A549 (cell line): Measurements from ENCODE around the gene RAB1B. TPM values are rescaled to one million over a fixed set of nuclear protein-coding genes. Genes with fewer than 3 reads are reported as not detected.

Experiments used
- ATAC-seq, 2 experiments: fragments of 200-7000 bp in 1 of 2; fragments of >200 bp in 1 of 2; cut with Nextera tagmentation in 1 of 2; cut with Tn5 transposase in 1 of 2; 3 replicates each; pipeline versions ENCODE4 v1.8.0 to v1.9.1; 2018 to 2020; ENCODE audit warnings: mild to moderate bottlenecking in 1 of 2, moderate library complexity in 1 of 2
- CTCF ChIA-PET: fragments of 300-600 bp; sonication (Branson Sonifier 250); formaldehyde crosslinking; extraction: SDS; loops from one replicate; lab custom pipeline; 2021; ENCODE audit warnings: antibody characterized with exemption, inconsistent platforms; lab: Yijun Ruan, JAX
- POLR2A ChIA-PET: fragments of 350-600 bp; formaldehyde crosslinking; extraction: SDS; loops from one replicate; lab custom pipeline; 2021; ENCODE audit warnings: antibody characterized with exemption, inconsistent platforms; lab: Yijun Ruan, JAX
- DNase-seq, 2 experiments: peaks; one replicate each; pipeline versions ENCODE4 v3.0.0 to v3.0.0-alpha.2; 2011 to 2016; ENCODE audit warnings: low read depth in 1 of 2, low spot score in 1 of 2
- FAIRE-seq: peaks from 2 replicates; lab custom pipeline; 2011; peaks lifted over from hg19 to GRCh38; lab: Jason Lieb, UNC
- H3K27ac ChIP-seq, 2 experiments: fragments of >200 bp; sonication (Bioruptor Twin); formaldehyde crosslinking; 3 replicates each; pipeline ENCODE4 v1.5.1; 2016 to 2017
- H3K4me1 ChIP-seq: fragments of >200 bp; sonication (Bioruptor Twin); formaldehyde crosslinking; 3 replicates; pipeline ENCODE4 v1.6.1; 2016
- H3K4me2 ChIP-seq: fragments of >200 bp; sonication (Bioruptor Twin); formaldehyde crosslinking; 3 replicates; pipeline ENCODE4 v1.6.1; 2016
- H3K4me3 ChIP-seq: fragments of >200 bp; sonication (Bioruptor Twin); formaldehyde crosslinking; 3 replicates; pipeline ENCODE4 v1.5.1; 2016
- H3K9me3 ChIP-seq: fragments of >200 bp; sonication (Bioruptor Twin); formaldehyde crosslinking; 3 replicates; pipeline ENCODE4 v1.6.1; 2016
- CBX2 ChIP-seq: fragments of 200-600 bp; sonication (generic); IDR thresholded peaks from 2 replicates; pipeline ENCODE4 v1.6.1; 2016; ENCODE audit warnings: low read depth, mild to moderate bottlenecking, borderline replicate concordance
- CEBPB ChIP-seq, 2 experiments: fragments of >200 bp in 1 of 2; sonication (Bioruptor Twin) in 1 of 2; formaldehyde crosslinking in 1 of 2; IDR thresholded peaks; 2 replicates each; pipeline ENCODE4 v1.6.1; 2012 to 2016
- E2F6 ChIP-seq: IDR thresholded peaks from 2 replicates; pipeline ENCODE4 v1.6.1; 2012; ENCODE audit warnings: low read depth, borderline replicate concordance
- EHMT2 ChIP-seq: fragments of 200-600 bp; sonication (generic); IDR thresholded peaks from 2 replicates; pipeline ENCODE4 v1.6.1; 2016; ENCODE audit warnings: antibody characterized with exemption, low read depth, mild to moderate bottlenecking, moderate library complexity
- ESRRA ChIP-seq: fragments of 150-350 bp; IDR thresholded peaks from 2 replicates; pipeline ENCODE4 v1.6.1; 2014; ENCODE audit warnings: mild to moderate bottlenecking, low read length, borderline replicate concordance
- HOXB13 ChIP-seq: fragments of 250-450 bp; sonication (Bioruptor Pico); IDR thresholded peaks from 2 replicates; pipeline ENCODE4 v1.5.0; 2020; ENCODE audit warnings: low read depth, mild to moderate bottlenecking, moderate library complexity
- HOXB5 ChIP-seq: fragments of 250-450 bp; sonication (Bioruptor Pico); IDR thresholded peaks from 2 replicates; pipeline ENCODE4 v1.5.0; 2020; ENCODE audit warnings: mild to moderate bottlenecking, moderate library complexity
- JUN ChIP-seq, 2 experiments: fragments of >200 bp; sonication (Bioruptor Twin); formaldehyde crosslinking; IDR thresholded peaks; 2 replicates in 1 of 2; 3 replicates in 1 of 2; pipeline ENCODE4 v1.6.1; 2016 to 2017
- MAZ ChIP-seq: fragments of 150-350 bp; IDR thresholded peaks from 2 replicates; pipeline ENCODE4 v1.6.1; 2014; ENCODE audit warnings: antibody characterized with exemption, low read depth, low read length, borderline replicate concordance
- NFE2L2 ChIP-seq: fragments of 150-350 bp; conservative IDR thresholded peaks from 2 replicates; pipeline ENCODE4 v1.6.1; 2014; ENCODE audit warnings: low read length
- NPAS2 ChIP-seq: fragments of 250-450 bp; sonication (Bioruptor Pico); IDR thresholded peaks from 2 replicates; pipeline ENCODE4 v1.8.0; 2022; ENCODE audit warnings: mild to moderate bottlenecking, moderate library complexity, borderline replicate concordance
- PHF8 ChIP-seq: fragments of 200-600 bp; sonication (generic); IDR thresholded peaks from 2 replicates; pipeline ENCODE4 v1.6.1; 2016; ENCODE audit warnings: low read depth, mild to moderate bottlenecking, antibody characterized with exemption, moderate library complexity, borderline replicate concordance
- POLR2AphosphoS2 ChIP-seq: conservative IDR thresholded peaks from 2 replicates; pipeline ENCODE4 v1.6.1; 2012; ENCODE audit warnings: low read length, improper control_type of control experiment, inconsistent platforms
- RCOR1 ChIP-seq: fragments of 150-350 bp; IDR thresholded peaks from 2 replicates; pipeline ENCODE4 v1.6.1; 2014; ENCODE audit warnings: antibody characterized with exemption, low read length, low read depth
- REST ChIP-seq: fragments of 200-600 bp; sonication (generic); IDR thresholded peaks from 2 replicates; pipeline ENCODE4 v1.6.1; 2016; ENCODE audit warnings: antibody characterized with exemption, mild to moderate bottlenecking, moderate library complexity
- RNF2 ChIP-seq: fragments of 200-600 bp; sonication (generic); IDR thresholded peaks from 2 replicates; pipeline ENCODE4 v1.6.1; 2016; ENCODE audit warnings: low read depth, mild to moderate bottlenecking, antibody characterized with exemption, moderate library complexity, borderline replicate concordance
- TFCP2L1 ChIP-seq: fragments of 250-450 bp; sonication (Bioruptor Pico); IDR thresholded peaks from 2 replicates; pipeline ENCODE4 v1.5.0; 2021; ENCODE audit warnings: mild to moderate bottlenecking
- ZNF302 ChIP-seq: fragments of 250-450 bp; sonication (Bioruptor Pico); IDR thresholded peaks from 2 replicates; pipeline ENCODE4 v1.9.0; 2021; ENCODE audit warnings: inconsistent platforms, mild to moderate bottlenecking, moderate library complexity
- ZSCAN20 ChIP-seq: fragments of 250-450 bp; sonication (Bioruptor Pico); IDR thresholded peaks from 2 replicates; pipeline ENCODE4 v1.8.0; 2022; ENCODE audit warnings: mild to moderate bottlenecking, moderate library complexity
- WGBS: methylation state at CpG from one replicate; pipeline ENCODE4 v1.1.6; 2017; ENCODE audit errors: missing lambda C conversion rate; 5-methylcytosine and 5-hydroxymethylcytosine counted together
- polyA plus RNA-seq, 4 experiments: library from polyadenylated mRNA; depleted of rRNA in 3 of 4; stranded (reverse); fragments of >200 nt; fragmentation: RNase III in 1 of 4; extraction: RNeasy Plus Mini Kit Qiagen cat#74134 plus additional on column Dnase treatment in 1 of 4; gene quantifications; 2 replicates in 3 of 4; 3 replicates in 1 of 4; pipeline ENCODE4 v1.2.3, GENCODE V29; 2011 to 2017
- TF ChIP-seq, protein P1 (sequence below): fragments of 250-450 bp; sonication (Bioruptor Pico); IDR thresholded peaks from 2 replicates; pipeline ENCODE4 v1.5.0; 2021; ENCODE audit warnings: mild to moderate bottlenecking, moderate library complexity, borderline replicate concordance

The RAB1B gene
- polyA plus RNA-seq, 2 of the 4 experiments (the other 2 are of a cell fraction) = 87.8 to 147 TPM

DNA sequence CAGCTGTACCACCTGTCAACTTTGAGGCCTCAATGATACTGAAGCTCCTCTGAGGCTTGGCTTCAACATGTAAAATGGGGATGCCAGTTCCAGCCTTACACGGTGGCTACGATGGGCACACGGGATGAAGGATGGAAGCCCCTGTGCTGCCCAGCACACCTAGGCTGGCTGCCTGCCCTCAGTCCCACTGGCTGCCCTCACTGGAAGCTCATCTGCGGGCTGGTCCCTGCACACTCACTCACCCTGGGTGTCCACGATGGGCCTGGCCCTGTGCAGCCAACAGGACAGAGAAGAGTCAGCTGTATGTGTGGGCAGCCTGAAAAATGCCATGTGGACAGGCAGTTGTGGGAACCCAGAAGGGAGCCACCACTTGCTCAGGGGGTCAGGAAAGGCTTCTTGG lies 18.3 kb downstream of the RAB1B start:
- DNase-seq (no peak), FAIRE-seq (no peak), ATAC-seq (no peak)
- Histone ChIP-seq H3K4me2 (no peak overlapping the region), H3K27ac (no peak overlapping the region), H3K4me3 (no peak overlapping the region), H3K4me1 (peaks cover 26% of the 10 kb centered on the region), H3K9me3 (no peaks in the 10 kb centered on the region)
- CTCF ChIA-PET = interaction anchor here (0.8 to 8.3 kb wide), 5 partner anchors 9 to 100 kb away, joined by 3 to 63 read pairs (median 3); partner anchors contain the start of gene CNIH2
- 86% methylated on average over 5 of the region's 5 CpGs for WGBS
- POLR2A ChIA-PET = no interaction called here
- TF ChIP-seq HOXB13 (no peak), ZSCAN20 (no peak), TFCP2L1 (no peak), EHMT2 (no peak), PHF8 (no peak), NFE2L2 (no peak), ESRRA (no peak), RCOR1 (no peak), ZNF302 (no peak), E2F6 (no peak), CEBPB (IDR thresholded peaks at IDR 0.05) (no peak), REST (no peak)

GRCh38 chr11:66287211-66287888 lies 18.9 kb downstream of the RAB1B start:
- ATAC-seq (no peak), DNase-seq (no peak), FAIRE-seq (no peak)
- ChIA-PET CTCF (interaction anchor here (1.0 to 8.3 kb wide), 4 partner anchors 24 to 299 kb away, joined by 3 to 63 read pairs (median 10); no protein-coding TSS in a partner anchor), POLR2A (no interaction called here)
- Histone ChIP-seq H3K4me1 (peaks cover 24% of the 10 kb centered on the region), H3K27ac (peak overlapping the region in 1 of 2 experiments; percentile 96; a peak in 2 of 6 replicates), H3K4me3 (peak overlapping the region; percentile 86; the same call in 1 of the 3 replicates), H3K9me3 (no peaks in the 10 kb centered on the region), H3K4me2 (peak overlapping the region; percentile 99)
- TF ChIP-seq MAZ (no peak), PHF8 (no peak), POLR2AphosphoS2 (no peak), HOXB5 (no peak), CBX2 (no peak), JUN (IDR thresholded peaks at IDR 0.05) (no peak), RNF2 (no peak), EHMT2 (no peak), NPAS2 (CRISPR knock-in tag) (no peak), TFCP2L1 (no peak)
- TF ChIP-seq, protein P1, sequence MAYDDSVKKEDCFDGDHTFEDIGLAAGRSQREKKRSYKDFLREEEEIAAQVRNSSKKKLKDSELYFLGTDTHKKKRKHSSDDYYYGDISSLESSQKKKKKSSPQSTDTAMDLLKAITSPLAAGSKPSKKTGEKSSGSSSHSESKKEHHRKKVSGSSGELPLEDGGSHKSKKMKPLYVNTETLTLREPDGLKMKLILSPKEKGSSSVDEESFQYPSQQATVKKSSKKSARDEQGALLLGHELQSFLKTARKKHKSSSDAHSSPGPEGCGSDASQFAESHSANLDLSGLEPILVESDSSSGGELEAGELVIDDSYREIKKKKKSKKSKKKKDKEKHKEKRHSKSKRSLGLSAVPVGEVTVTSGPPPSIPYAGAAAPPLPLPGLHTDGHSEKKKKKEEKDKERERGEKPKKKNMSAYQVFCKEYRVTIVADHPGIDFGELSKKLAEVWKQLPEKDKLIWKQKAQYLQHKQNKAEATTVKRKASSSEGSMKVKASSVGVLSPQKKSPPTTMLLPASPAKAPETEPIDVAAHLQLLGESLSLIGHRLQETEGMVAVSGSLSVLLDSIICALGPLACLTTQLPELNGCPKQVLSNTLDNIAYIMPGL (CRISPR knock-in tag) = no peak
- 88% methylated on average over 10 of the region's 10 CpGs for WGBS
